CD4-positive, alpha-beta T cell treated with Interleukin-1 beta for 1 hour (primary cell): ENCODE measurements around the gene CLCNKA.

Experiments used
- DNase-seq, 2 donors: peaks; one replicate each; pipeline ENCODE4 v3.0.0-alpha.2; 2020 to 2022

CLCNKA gene

GRCh38 chr1:16082283-16083038 lies 60.6 kb downstream of the CLCNKA start:
- DNase-seq: peak; percentile 52 to 67

GRCh38 chr1:16083486-16083885 lies 61.6 kb downstream of the CLCNKA start:
- no peak for DNase-seq
